GM12872 (cell line): ENCODE results near the gene WDR13.

ENCODE experiments used
- CTCF ChIP-seq: IDR thresholded peaks from 3 replicates; pipeline ENCODE4 v1.5.1; 2011; ENCODE audit warnings: low read depth, mild to moderate bottlenecking, low read length, moderate library complexity; ENCODE audit not compliant: insufficient read depth

WDR13 gene

GRCh38 chrX:48597353-48598264, at the start of gene WDR13:
TSS of gene WDR13 (plus strand) at chrX:48597492. CDS start at chrX:48597997, 505 bp downstream.
- TF ChIP-seq CTCF: no peak

- no peak for TF ChIP-seq CTCF
These were observed 48.4 kb upstream of the WDR13 start for GRCh38 chrX:48548871-48549270.

- TF ChIP-seq CTCF: no peak
These were observed 39.0 kb upstream of the WDR13 start for GRCh38 chrX:48558271-48558670.

DNA sequence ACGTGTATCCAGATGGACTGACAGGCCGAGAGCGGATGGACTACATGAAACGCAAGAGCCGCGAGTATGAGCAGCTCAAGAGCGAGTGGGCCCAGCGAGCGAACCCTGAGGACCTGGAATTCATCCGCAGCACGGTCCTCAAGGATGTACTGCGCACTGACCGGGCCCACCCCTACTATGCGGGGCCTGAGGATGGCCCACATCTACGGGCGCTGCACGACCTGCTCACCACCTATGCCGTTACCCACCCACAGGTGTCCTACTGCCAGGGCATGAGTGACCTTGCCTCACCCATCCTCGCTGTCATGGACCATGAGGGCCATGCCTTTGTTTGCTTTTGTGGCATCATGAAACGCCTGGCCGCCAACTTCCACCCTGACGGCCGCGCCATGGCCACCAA, 37.7 kb upstream of the WDR13 start:
- TF ChIP-seq CTCF: no peak

DNA sequence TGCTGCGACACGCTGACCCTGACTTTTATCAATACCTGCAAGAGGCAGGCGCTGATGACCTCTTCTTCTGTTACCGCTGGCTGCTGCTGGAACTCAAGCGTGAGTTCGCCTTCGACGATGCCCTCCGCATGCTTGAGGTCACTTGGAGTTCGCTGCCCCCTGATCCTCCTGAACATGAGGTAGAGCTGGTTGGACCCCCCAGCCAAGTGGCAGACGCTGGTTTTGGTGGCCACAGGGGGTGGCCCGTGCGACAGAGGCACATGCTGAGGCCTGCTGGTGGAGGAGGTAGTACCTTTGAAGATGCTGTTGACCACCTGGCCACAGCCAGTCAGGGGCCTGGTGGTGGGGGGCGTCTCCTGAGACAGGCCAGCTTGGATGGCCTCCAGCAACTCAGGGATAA, 37.2 kb upstream of the WDR13 start:
- TF ChIP-seq CTCF: no peak

- no peak for TF ChIP-seq CTCF
These were observed 36.6 kb upstream of the WDR13 start for GRCh38 chrX:48560681-48561080.

DNA sequence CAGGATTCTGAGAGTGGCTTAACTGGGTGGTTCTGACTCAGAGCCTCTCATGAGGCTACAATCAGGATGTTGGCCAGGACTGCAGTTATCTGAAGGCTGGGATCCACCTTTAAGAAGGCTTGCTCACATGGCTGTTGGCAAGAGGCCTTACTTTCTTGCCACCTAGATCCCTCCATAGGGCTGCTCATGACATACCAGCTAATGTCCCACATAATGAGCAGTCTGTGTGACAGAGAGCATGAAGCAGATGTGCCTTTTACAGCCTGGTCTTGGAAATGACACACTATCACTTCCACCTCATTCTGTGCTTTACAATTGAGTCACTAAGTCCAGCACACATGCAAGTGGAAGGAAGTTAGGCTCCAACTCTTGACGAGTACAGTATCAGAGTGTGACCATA, 27.3 kb upstream of the WDR13 start:
- TF ChIP-seq CTCF: no peak
